ENCODE data around the gene PPFIA4. TPM values are rescaled to one million over a fixed set of nuclear protein-coding genes. Genes with fewer than 3 reads are reported as not detected.

The PPFIA4 gene
- total RNA-seq, 1 experiment from 2014 or later = 0.83 TPM

GRCh38 chr1:203025686-203026030, 633 bp upstream of the PPFIA4 start:
- peaks cover 11% of the 10 kb centered on the region for H3K4me1 Mint-ChIP-seq (ENCODE audit: low read depth, unreplicated experiment)
- peak overlapping the region; percentile 53 for H3K4me3 Mint-ChIP-seq (ENCODE audit: low read depth, unreplicated experiment)
- TF ChIP-seq CTCF (IDR thresholded peaks at IDR 0.05; ENCODE audit: unreplicated experiment) = no peak
- peaks cover 27% of the 10 kb centered on the region for H3K36me3 Mint-ChIP-seq (ENCODE audit: insufficient read depth, unreplicated experiment)
- CTCF ChIA-PET = interaction anchor here (0.6 kb wide), 1 partner anchor 14 kb away, joined by 5 read pairs; no protein-coding TSS in a partner anchor
- no peaks in the 10 kb centered on the region for H3K9me3 Mint-ChIP-seq (ENCODE audit: low read depth, unreplicated experiment)
- DNase-seq = no peak
- intact Hi-C loops (cut with micrococcal nuclease; ENCODE audit: unreplicated experiment) = no loop called here
- no TSS peak for BruUV-seq (replicated peaks)
- peaks cover 31% of the 10 kb centered on the region for H3K27me3 Mint-ChIP-seq (ENCODE audit: unreplicated experiment)
- peak overlapping the region; percentile 19 for H3K27ac Mint-ChIP-seq (ENCODE audit: unreplicated experiment)

- H3K4me3 Mint-ChIP-seq (ENCODE audit: low read depth, unreplicated experiment) = peak overlapping the region; percentile 53
- peaks cover 11% of the 10 kb centered on the region for H3K4me1 Mint-ChIP-seq (ENCODE audit: low read depth, unreplicated experiment)
- intact Hi-C loops (cut with micrococcal nuclease; ENCODE audit: unreplicated experiment) = no loop called here
- no peak for TF ChIP-seq CTCF (IDR thresholded peaks at IDR 0.05; ENCODE audit: unreplicated experiment)
- no peak for DNase-seq
- CTCF ChIA-PET = interaction anchor here (0.7 to 1.6 kb wide), 5 partner anchors 10 to 242 kb away, joined by 3 to 7 read pairs (median 3); partner anchors contain the start of gene TMEM183A
- no TSS peak for BruUV-seq (replicated peaks)
- peaks cover 13% of the 10 kb centered on the region for H3K36me3 Mint-ChIP-seq (ENCODE audit: insufficient read depth, unreplicated experiment)
- H3K27me3 Mint-ChIP-seq (ENCODE audit: unreplicated experiment) = peaks cover 44% of the 10 kb centered on the region
- no peak overlapping the region for H3K27ac Mint-ChIP-seq (ENCODE audit: unreplicated experiment)
- H3K9me3 Mint-ChIP-seq (ENCODE audit: low read depth, unreplicated experiment) = no peaks in the 10 kb centered on the region
These were observed 674 bp downstream of the PPFIA4 start for GRCh38 chr1:203026666-203027663.

- no peak for DNase-seq
- no peaks in the 10 kb centered on the region for H3K9me3 Mint-ChIP-seq (ENCODE audit: low read depth, unreplicated experiment)
- CTCF ChIA-PET = interaction anchor here (1.0 to 2.0 kb wide), 3 partner anchors 9 to 21 kb away, joined by 3 to 8 read pairs (median 7); partner anchors contain the start of gene TMEM183A
- no peak overlapping the region for H3K27ac Mint-ChIP-seq (ENCODE audit: unreplicated experiment)
- BruUV-seq (replicated peaks) = no TSS peak
- intact Hi-C loops (cut with micrococcal nuclease; ENCODE audit: unreplicated experiment) = no loop called here
- H3K4me1 Mint-ChIP-seq (ENCODE audit: low read depth, unreplicated experiment) = peaks cover 11% of the 10 kb centered on the region
- H3K36me3 Mint-ChIP-seq (ENCODE audit: insufficient read depth, unreplicated experiment) = peaks cover 10% of the 10 kb centered on the region
- peaks cover 53% of the 10 kb centered on the region for H3K27me3 Mint-ChIP-seq (ENCODE audit: unreplicated experiment)
- no peak overlapping the region for H3K4me3 Mint-ChIP-seq (ENCODE audit: low read depth, unreplicated experiment)
- TF ChIP-seq CTCF (IDR thresholded peaks at IDR 0.05; ENCODE audit: unreplicated experiment) = no peak
These were observed 1.9 kb downstream of the PPFIA4 start for GRCh38 chr1:203028067-203028783.

- Mint-ChIP-seq H3K36me3 (ENCODE audit: insufficient read depth, unreplicated experiment) (peaks cover 10% of the 10 kb centered on the region), H3K27ac (ENCODE audit: unreplicated experiment) (no peak overlapping the region), H3K4me3 (ENCODE audit: low read depth, unreplicated experiment) (no peak overlapping the region), H3K27me3 (ENCODE audit: unreplicated experiment) (peaks cover 60% of the 10 kb centered on the region), H3K4me1 (ENCODE audit: low read depth, unreplicated experiment) (peaks cover 11% of the 10 kb centered on the region), H3K9me3 (ENCODE audit: low read depth, unreplicated experiment) (no peaks in the 10 kb centered on the region)
- DNase-seq = no peak
- intact Hi-C loops (cut with micrococcal nuclease; ENCODE audit: unreplicated experiment) = no loop called here
- no TSS peak for BruUV-seq (replicated peaks)
- TF ChIP-seq CTCF (IDR thresholded peaks at IDR 0.05; ENCODE audit: unreplicated experiment) = no peak
- CTCF ChIA-PET = interaction anchor here (0.6 to 2.0 kb wide), 3 partner anchors 8 to 91 kb away, joined by 3 to 8 read pairs (median 3); no protein-coding TSS in a partner anchor
These were observed 2.7 kb downstream of the PPFIA4 start for GRCh38 chr1:203028784-203029553.
